H1 (cell line): ENCODE results near the gene MLF2.

Experiments used
- CEBPB ChIP-seq: IDR thresholded peaks from 2 replicates; pipeline ENCODE4 v1.6.1; 2012; ENCODE audit warnings: low read depth, low read length
- CTCF ChIP-seq, 3 experiments: IDR thresholded peaks; 1 replicate in 2 of 3; 2 replicates in 1 of 3; pipeline versions ENCODE4 v1.5.1 to v1.6.1; 2011; ENCODE audit warnings: low read length in 3 of 3, mild to moderate bottlenecking in 3 of 3, inconsistent platforms in 2 of 3, low read depth in 1 of 3, moderate library complexity in 1 of 3; ENCODE audit not compliant: insufficient read depth in 1 of 3; ENCODE audit errors: control extremely low read depth in 1 of 3
- KDM5A ChIP-seq: fragments of 200-600 bp; IDR thresholded peaks from 2 replicates; pipeline ENCODE4 v1.7.1; 2012; ENCODE audit warnings: mild to moderate bottlenecking, low read length, inconsistent platforms, mixed read lengths
- POLR2A ChIP-seq, 2 experiments: IDR thresholded peaks; 1 replicate in 1 of 2; 2 replicates in 1 of 2; pipeline ENCODE4 v1.6.1; 2011; ENCODE audit warnings: low read depth in 2 of 2, low read length in 2 of 2, mild to moderate bottlenecking in 2 of 2; ENCODE audit errors: control extremely low read depth in 1 of 2
- POLR2AphosphoS5 ChIP-seq: IDR thresholded peaks from 2 replicates; pipeline ENCODE4 v1.6.1; 2011; ENCODE audit warnings: low read depth, low read length
- SIN3A ChIP-seq, 2 experiments: IDR thresholded peaks in 1 of 2; conservative IDR thresholded peaks in 1 of 2; 2 replicates each; pipeline ENCODE4 v1.6.1; 2011 to 2012; ENCODE audit warnings: low read length in 2 of 2, improper control_type of control experiment in 1 of 2, low read depth in 1 of 2, mild to moderate bottlenecking in 1 of 2
- YY1 ChIP-seq: IDR thresholded peaks from 2 replicates; pipeline ENCODE4 v1.6.1; 2011; ENCODE audit warnings: low read depth, mild to moderate bottlenecking, low read length

- TF ChIP-seq CTCF (IDR thresholded peaks at IDR 0.05; ENCODE audit: control extremely low read depth in 1 of 3, insufficient read depth in 1 of 3, low read depth in 1 of 3, low read length in 3 of 3), result peak in 2 of 3 experiments; percentile 59 to 74; a peak in 3 of 4 replicates
- 0 out of 2 replicates have a peak, but pooled peaks have one; percentile 7 for TF ChIP-seq YY1
- TF ChIP-seq CEBPB, result no peak
- no peak; a peak in 1 of 3 replicates for TF ChIP-seq POLR2A (IDR thresholded peaks at IDR 0.05; ENCODE audit: control extremely low read depth in 1 of 2, low read depth in 2 of 2, low read length in 2 of 2)
- no peak for TF ChIP-seq POLR2AphosphoS5
- TF ChIP-seq SIN3A (conservative IDR thresholded peaks at IDR 0.05 in 1 of 2, IDR thresholded peaks at IDR 0.05 in 1 of 2; ENCODE audit: low read depth in 1 of 2, low read length in 2 of 2), result peak; percentile 31 to 65; a peak in 1 of 4 replicates
- no peak for TF ChIP-seq KDM5A
Observed at GRCh38 chr12:6766651-6767349, 13.9 kb upstream of the MLF2 start.
